GM21825 (cell line): ENCODE results near the gene PAX8.

Experiments used
- ATAC-seq: cut with Tn5 transposase; IDR thresholded peaks from one replicate; pipeline ENCODE4 v1.9.1; 2021; ENCODE audit warnings: mild to moderate bottlenecking, moderate library complexity; ENCODE audit not compliant: unreplicated experiment

Gene PAX8

DNA sequence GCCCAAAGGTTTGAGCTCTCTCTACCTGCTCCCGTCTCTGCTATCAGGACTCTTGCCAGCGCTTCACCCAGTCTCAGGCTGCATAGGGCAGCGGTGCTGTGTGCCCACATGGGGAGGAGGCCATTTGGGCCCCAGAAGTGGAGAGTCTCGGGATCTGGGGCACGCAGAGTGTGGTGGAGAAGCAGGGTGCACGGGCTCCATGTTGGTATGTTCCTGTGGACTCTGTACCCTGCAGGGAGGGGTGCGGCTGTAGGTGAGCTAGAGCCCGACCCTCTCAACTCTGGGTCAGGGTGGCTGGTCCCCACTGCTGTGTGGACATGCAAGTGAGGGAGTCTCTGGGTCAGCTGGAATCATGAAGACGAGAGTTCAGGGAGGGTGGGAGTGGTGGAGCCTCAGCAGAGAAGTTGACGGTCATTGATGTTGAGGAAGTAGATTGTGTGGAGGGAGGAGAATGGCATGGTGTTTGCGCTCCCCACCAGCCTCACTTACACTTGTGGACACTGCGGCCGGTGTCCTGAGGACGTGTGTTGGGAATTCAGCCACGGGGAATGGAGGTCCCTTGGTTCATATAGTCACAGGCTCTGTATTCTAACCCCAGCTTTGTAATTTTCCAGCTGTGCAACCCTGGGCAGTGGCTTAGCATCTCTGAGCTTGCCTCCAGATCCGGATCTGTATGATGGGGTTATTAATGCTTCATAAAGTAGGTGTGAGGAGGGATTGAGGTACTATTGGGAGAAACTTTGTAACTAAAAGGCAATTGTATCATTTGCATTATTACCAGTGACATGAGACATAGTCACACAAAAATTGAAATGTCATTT lies 105.8 kb downstream of the PAX8 start:
- no peak for ATAC-seq

DNA sequence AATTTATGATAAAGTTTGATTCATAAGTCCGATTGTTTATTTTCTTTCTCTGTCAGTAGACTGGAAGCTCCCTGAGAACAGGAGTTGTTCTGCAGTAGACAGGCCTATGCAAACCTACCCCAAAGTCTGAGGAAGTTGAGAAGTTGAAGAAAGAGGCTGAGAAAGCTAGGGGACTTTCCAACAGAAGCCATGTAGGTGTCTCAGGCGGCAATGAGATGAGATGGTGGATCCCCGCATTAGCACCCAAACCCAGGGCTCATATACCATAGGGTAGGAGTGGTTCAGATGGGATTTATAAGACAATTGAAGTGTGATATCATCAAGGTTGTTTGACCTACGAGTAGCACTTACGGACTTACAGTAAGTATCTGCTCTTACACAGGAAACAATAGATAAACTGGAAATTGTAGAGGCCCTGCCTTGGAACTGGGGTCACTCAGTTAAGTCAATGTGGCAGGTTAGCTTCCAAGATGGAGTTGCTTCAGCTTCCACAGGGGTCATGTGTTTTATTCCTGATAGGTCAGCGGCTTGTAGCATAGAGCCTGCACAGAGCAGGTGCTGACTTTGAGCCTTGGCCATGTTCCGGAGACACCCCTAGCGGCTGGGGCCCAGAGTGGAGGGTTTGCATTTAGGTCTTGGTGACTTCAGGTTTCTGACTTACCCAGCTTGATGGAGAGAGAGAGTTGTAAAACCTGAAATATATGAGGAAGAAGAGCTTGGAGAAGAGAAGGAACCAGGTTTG lies 107.2 kb downstream of the PAX8 start:
- ATAC-seq = no peak

DNA sequence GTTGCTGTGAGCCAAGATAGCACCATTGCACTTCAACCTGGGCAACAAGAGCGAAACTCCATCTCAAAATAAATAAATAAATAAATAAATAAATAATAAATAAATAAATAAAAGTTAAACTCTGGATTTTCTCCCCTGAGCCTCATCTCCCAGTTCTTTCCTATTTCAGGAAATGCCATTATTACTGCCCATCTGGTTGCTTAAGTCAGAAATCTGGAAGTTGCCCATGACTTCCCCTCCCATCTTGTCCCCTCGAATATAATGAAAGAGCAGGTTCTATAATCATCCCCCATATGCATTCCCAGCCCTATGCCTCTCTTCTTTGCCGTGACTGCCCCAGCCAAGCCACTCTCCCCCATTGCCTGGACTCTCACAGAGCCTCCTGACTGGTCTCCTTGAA lies 109.1 kb downstream of the PAX8 start:
- ATAC-seq = no peak

DNA sequence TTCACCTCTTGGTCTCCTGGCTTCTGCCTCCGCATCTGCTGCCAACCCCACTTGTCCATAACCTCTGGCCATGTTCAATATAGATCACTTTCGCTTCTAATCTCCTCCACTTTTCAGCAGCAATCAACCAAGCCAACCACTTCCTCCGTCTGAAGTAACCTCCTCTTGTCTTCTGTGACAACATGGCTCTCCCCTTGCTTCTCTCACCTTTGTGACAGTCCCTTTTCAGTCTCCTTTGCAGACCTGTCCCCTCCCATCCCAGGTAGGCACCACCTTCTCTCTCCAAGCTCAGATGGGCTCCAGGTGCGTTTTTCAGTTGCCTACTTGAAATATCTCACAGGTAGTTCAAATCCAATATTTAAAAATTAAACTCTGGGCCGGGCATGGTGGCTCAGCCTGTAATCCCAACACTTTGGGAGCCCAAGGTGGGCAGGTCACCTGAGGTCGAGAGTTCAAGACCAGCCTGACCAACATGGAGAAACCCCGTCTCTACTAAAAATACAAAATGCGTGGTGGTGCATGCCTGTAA lies 109.7 kb downstream of the PAX8 start:
- no peak for ATAC-seq

DNA sequence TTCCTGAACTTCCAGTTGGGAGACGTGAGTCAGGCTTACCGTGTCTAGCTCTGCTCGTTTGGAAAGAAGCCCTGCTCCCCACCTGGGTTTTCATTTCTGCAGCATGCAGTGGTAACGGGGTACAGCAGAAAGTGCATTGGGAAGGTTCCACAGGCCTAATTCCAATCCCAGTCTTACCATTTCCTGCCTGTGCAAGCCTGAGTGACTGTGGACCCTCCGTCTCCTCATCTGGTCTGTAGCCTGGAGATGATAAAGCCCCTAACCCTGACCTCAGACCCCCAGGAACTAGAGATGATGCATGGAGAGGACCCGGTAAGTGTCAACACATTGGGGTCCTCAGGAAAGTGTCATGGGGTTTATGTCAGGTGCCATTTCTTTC lies 110.8 kb downstream of the PAX8 start:
- ATAC-seq = no peak

DNA sequence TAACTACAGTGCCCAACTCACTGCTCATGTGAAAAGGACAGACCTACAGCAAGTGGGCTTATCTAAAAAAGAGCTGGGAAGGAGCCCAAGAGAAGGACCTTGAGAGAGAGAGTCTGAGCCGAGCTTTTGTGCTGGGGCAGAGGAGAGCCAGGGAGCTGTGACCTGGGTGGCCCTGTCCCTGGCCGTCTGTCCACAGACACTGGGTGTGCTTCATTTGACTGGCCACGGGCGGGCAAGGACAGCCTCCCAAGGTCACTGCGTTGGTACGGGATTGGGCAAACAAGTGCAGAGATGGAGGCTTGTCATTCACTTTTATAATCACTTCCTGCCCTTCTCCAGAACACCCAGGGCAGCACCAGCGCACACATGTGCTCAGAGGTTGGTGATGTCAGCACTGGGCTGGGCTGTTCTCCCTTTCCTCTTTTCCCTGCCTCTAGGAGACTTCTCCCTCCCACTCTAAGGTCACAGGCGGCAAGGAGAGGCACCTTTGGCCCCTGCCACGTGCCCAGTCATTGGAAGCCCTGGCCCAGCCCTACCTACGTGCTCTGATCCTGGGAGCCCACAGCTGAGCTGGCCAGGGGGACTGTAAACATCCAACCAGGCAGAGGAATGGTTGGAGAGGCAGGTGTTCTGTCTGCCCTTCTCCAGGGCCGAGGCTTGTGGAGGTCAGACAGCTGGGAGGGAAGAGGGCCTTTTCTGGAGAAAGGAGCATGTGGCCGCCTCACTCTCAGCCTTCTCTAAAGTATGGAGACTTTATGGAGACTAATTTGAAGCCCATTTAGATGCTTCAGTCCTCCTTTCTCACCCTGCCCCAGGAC lies 111.4 kb downstream of the PAX8 start:
- ATAC-seq = no peak

DNA sequence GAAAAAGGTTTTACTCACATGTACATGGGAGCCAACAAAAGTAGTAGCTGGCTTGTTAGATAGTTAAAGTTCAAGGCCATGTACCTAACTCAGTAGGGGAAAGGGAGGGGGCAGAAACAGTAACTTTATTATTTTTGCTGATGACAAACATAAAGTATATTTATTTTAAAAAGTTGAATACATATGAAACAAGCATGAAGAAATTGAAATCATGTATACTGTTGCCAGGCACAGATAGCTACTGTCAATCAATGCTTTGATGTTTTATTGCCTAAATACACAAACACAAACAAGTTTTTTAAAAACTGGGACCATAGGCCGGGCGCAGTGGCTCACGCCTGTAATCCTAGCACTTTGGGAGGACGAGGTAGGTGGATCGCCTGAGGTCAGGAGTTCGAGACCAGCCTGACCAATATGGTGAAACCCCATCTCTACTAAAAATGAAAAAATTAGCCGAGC lies 112.5 kb downstream of the PAX8 start:
- ATAC-seq = no peak
